ENCODE data around the gene CIB2.

DNA sequence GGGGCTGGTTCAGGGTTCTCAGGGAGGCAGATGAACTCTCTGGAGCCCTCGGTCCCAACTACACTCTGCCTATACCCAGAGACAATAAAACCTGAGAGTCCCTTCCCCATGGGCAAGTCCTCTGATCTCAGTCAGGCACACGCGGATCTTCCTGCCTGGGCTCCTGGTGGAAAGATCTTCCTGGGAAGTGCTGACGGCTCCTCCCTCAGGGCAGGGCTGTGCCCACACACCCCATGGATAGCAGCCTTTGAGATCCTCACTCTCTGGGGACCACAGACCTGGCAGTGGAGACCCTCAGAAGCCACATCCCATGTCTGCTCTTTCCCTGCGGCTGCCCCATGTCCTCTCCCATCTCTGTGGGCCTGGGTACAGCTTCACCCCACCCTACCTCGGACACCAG is 28.5 kb downstream of the CIB2 start:
- TF ChIP-seq, protein P1, sequence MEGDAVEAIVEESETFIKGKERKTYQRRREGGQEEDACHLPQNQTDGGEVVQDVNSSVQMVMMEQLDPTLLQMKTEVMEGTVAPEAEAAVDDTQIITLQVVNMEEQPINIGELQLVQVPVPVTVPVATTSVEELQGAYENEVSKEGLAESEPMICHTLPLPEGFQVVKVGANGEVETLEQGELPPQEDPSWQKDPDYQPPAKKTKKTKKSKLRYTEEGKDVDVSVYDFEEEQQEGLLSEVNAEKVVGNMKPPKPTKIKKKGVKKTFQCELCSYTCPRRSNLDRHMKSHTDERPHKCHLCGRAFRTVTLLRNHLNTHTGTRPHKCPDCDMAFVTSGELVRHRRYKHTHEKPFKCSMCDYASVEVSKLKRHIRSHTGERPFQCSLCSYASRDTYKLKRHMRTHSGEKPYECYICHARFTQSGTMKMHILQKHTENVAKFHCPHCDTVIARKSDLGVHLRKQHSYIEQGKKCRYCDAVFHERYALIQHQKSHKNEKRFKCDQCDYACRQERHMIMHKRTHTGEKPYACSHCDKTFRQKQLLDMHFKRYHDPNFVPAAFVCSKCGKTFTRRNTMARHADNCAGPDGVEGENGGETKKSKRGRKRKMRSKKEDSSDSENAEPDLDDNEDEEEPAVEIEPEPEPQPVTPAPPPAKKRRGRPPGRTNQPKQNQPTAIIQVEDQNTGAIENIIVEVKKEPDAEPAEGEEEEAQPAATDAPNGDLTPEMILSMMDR (IDR thresholded peaks at IDR 0.05), result no peak
- no peak for TF ChIP-seq EP300 (IDR thresholded peaks at IDR 0.05)
- no peak for TF ChIP-seq POLR2A (IDR thresholded peaks at IDR 0.05)
- no peak for TF ChIP-seq POLR2AphosphoS5 (IDR thresholded peaks at IDR 0.05)

All from suprapubic skin (tissue), 4 donors.